Measurements from ENCODE around the gene PON1.

Gene PON1

DNA sequence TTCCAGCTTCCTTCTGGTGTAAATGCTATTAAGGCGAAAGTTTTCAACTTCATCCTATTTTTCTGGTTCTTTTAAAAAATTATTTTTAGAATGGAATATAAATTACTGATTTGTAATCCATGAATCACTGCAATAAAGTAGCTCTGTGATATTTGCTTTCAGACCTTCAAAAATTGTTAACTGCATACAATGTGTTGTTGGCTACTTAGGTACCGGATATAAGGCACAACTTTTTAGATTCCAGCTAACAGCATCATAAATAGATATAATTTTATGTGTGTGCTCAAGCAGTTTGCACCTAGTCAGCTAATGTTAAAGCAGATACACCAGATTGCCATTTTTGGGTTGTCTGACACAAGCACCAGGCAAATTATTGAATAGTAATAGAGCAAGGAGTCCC is 58.7 kb downstream of the PON1 start:
- Histone ChIP-seq H3K27ac (no peak overlapping the region), H3K79me2 (ENCODE audit: insufficient read depth, low read depth) (no peaks in the 10 kb centered on the region), H3K4me3 (IDR thresholded peaks at IDR 0.05; ENCODE audit: insufficient read depth, low read depth, low read length) (no peak overlapping the region), H3K4me2 (no peak overlapping the region), H3K36me3 (ENCODE audit: insufficient read depth) (no peaks in the 10 kb centered on the region), H2AFZ (ENCODE audit: low read depth) (no peak overlapping the region), H3K27me3 (ENCODE audit: insufficient read depth, low read depth) (no peaks in the 10 kb centered on the region), H3K4me1 (ENCODE audit: low read depth, poor library complexity, severe bottlenecking) (no peaks in the 10 kb centered on the region), H3K9ac (no peak overlapping the region), H4K20me1 (ENCODE audit: insufficient read depth) (no peaks in the 10 kb centered on the region)
- TF ChIP-seq, protein P1, sequence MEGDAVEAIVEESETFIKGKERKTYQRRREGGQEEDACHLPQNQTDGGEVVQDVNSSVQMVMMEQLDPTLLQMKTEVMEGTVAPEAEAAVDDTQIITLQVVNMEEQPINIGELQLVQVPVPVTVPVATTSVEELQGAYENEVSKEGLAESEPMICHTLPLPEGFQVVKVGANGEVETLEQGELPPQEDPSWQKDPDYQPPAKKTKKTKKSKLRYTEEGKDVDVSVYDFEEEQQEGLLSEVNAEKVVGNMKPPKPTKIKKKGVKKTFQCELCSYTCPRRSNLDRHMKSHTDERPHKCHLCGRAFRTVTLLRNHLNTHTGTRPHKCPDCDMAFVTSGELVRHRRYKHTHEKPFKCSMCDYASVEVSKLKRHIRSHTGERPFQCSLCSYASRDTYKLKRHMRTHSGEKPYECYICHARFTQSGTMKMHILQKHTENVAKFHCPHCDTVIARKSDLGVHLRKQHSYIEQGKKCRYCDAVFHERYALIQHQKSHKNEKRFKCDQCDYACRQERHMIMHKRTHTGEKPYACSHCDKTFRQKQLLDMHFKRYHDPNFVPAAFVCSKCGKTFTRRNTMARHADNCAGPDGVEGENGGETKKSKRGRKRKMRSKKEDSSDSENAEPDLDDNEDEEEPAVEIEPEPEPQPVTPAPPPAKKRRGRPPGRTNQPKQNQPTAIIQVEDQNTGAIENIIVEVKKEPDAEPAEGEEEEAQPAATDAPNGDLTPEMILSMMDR (conservative IDR thresholded peaks at IDR 0.05; ENCODE audit: low read depth, low read length): no peak

DNA sequence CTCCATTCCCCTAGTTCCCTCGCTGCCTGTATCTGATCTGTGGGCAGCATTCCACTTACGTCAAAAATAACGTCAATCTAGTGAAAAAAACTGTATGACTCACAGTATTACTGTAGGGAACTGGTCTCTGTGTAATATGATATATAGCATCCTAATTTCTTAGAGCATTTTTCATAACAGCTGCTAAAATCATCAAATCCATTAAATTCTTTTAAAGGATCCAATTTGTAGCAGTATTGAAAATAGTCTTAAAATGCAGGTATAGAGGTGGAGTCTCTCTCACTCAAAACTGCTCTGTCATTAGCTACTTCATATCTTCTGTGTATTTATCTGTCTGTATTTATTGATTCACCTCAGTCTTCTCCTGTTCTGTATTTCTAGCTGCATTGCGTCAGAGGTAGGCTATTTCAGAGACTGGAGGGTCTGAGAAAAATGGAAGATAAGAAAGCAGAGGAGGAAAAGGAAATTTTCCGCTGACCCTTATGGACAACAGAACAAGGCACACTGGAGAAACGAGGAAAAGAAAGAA is 59.9 kb downstream of the PON1 start:
- no peak overlapping the region for H3K4me3 ChIP-seq (IDR thresholded peaks at IDR 0.05; ENCODE audit: insufficient read depth, low read depth, low read length)
- H4K20me1 ChIP-seq (ENCODE audit: insufficient read depth): no peaks in the 10 kb centered on the region
- H3K27me3 ChIP-seq (ENCODE audit: insufficient read depth, low read depth): no peaks in the 10 kb centered on the region
- no peaks in the 10 kb centered on the region for H3K79me2 ChIP-seq (ENCODE audit: insufficient read depth, low read depth)
- no peaks in the 10 kb centered on the region for H3K4me1 ChIP-seq (ENCODE audit: low read depth, poor library complexity, severe bottlenecking)
- no peak overlapping the region for H2AFZ ChIP-seq (ENCODE audit: low read depth)
- no peak overlapping the region for H3K4me2 ChIP-seq
- TF ChIP-seq, protein P1 (conservative IDR thresholded peaks at IDR 0.05; ENCODE audit: low read depth, low read length): no peak
- H3K27ac ChIP-seq: no peak overlapping the region
- no peaks in the 10 kb centered on the region for H3K36me3 ChIP-seq (ENCODE audit: insufficient read depth)
- H3K9ac ChIP-seq: no peak overlapping the region

DNA sequence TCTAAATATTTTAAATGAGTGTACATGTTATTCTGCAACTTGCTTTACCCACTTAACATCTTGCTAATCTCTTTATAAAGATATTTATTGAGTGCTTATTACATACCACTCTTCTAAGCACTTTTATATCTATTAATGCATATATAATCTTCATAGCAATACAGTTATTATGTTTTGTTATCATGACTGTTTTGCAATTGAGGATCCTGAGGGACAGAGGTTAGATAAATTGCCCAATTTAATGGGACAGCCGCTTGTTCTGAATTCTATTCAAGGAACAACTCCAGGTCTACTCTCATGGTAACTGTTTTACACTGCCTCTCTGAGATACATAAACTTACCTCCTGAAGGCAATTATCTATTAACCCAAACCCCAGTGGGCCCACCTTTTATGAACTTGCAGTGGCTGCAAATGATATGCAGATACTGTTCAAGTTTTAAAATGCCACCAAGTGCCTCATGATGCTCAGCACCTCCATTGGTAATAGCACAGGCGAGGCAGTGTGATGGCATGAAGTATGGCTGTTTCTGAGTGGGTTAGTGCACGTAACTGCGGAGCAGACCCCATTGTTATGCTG is 60.5 kb downstream of the PON1 start:
- TF ChIP-seq, protein P1 (conservative IDR thresholded peaks at IDR 0.05; ENCODE audit: low read depth, low read length): no peak
- no peaks in the 10 kb centered on the region for H4K20me1 ChIP-seq (ENCODE audit: insufficient read depth)
- H3K4me2 ChIP-seq: no peak overlapping the region
- no peaks in the 10 kb centered on the region for H3K27me3 ChIP-seq (ENCODE audit: insufficient read depth, low read depth)
- H3K4me3 ChIP-seq (IDR thresholded peaks at IDR 0.05; ENCODE audit: insufficient read depth, low read depth, low read length): no peak overlapping the region
- no peaks in the 10 kb centered on the region for H3K4me1 ChIP-seq (ENCODE audit: low read depth, poor library complexity, severe bottlenecking)
- no peaks in the 10 kb centered on the region for H3K36me3 ChIP-seq (ENCODE audit: insufficient read depth)
- no peak overlapping the region for H3K9ac ChIP-seq
- H2AFZ ChIP-seq (ENCODE audit: low read depth): no peak overlapping the region
- no peaks in the 10 kb centered on the region for H3K79me2 ChIP-seq (ENCODE audit: insufficient read depth, low read depth)
- no peak overlapping the region for H3K27ac ChIP-seq

DNA sequence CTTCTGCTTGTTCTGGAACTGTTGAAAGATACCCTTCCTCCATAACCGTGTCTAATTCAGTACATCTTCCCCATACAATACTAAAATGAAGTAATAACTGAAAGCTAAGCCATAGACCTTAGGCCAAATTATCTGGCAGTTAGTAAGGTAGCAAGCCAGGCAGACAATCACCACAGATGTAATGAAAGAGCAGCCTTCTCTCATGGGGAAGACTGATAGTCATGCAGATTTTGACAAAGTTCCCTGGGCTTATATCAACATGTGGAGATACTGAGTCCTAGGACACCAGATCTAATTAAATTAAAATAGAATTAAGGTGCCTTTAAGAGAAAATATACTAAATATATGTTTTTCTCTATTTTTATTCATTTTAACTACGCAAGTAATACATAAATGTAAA is 61.5 kb downstream of the PON1 start:
- Histone ChIP-seq H3K36me3 (ENCODE audit: insufficient read depth) (no peaks in the 10 kb centered on the region), H3K27me3 (ENCODE audit: insufficient read depth, low read depth) (no peaks in the 10 kb centered on the region), H3K4me3 (IDR thresholded peaks at IDR 0.05; ENCODE audit: insufficient read depth, low read depth, low read length) (no peak overlapping the region), H2AFZ (ENCODE audit: low read depth) (no peak overlapping the region), H3K4me2 (no peak overlapping the region), H4K20me1 (ENCODE audit: insufficient read depth) (no peaks in the 10 kb centered on the region), H3K27ac (no peak overlapping the region), H3K79me2 (ENCODE audit: insufficient read depth, low read depth) (no peaks in the 10 kb centered on the region), H3K9ac (no peak overlapping the region), H3K4me1 (ENCODE audit: low read depth, poor library complexity, severe bottlenecking) (no peaks in the 10 kb centered on the region)
- TF ChIP-seq, protein P1 (conservative IDR thresholded peaks at IDR 0.05; ENCODE audit: low read depth, low read length): no peak

Measured in KMS-11 (cell line).